ENCODE measurements around the gene POLR3H.

GRCh38 chr22:41561335-41561734 is 17.1 kb upstream of the POLR3H start:
- no peak for TF ChIP-seq CTCF (conservative IDR thresholded peaks at IDR 0.05)
- TF ChIP-seq ZFX (IDR thresholded peaks at IDR 0.05) = no peak

Measured in C4-2B (cell line).